Stimulated activated CD4-positive, alpha-beta T cell treated with anti-CD3 and anti-CD28 coated beads, Interleukin-12 subunit alpha, Interleukin-12 subunit beta, amount 100 ng/mL, for 24 hours (primary cell): ENCODE data around the gene DCLRE1B.
"Not testable (repeated sequence)": the region's sequence is repeated elsewhere in the genome, so short reads cannot be mapped to it uniquely, and the experiment has no call there.

Experiments used
- DNase-seq, 2 experiments: peaks; one replicate each; pipeline ENCODE4 v3.0.0-alpha.2; 2020; ENCODE audit warnings: low read depth in 2 of 2

The DCLRE1B gene

GRCh38 chr1:113947388-113948107, 42.4 kb downstream of the DCLRE1B start:
- DNase-seq: no peak

GRCh38 chr1:113948151-113948550, 43.0 kb downstream of the DCLRE1B start:
- not testable (repeated sequence) for DNase-seq

- DNase-seq: no peak
Measured at GRCh38 chr1:113949007-113949406, 43.9 kb downstream of the DCLRE1B start.

- no peak for DNase-seq
Measured at GRCh38 chr1:113950908-113951307, 45.8 kb downstream of the DCLRE1B start.

GRCh38 chr1:113951719-113952118, 46.6 kb downstream of the DCLRE1B start:
- DNase-seq: no peak

- DNase-seq: no peak
Measured at GRCh38 chr1:113957984-113958383, 52.9 kb downstream of the DCLRE1B start.

GRCh38 chr1:113958691-113959090, 53.6 kb downstream of the DCLRE1B start:
- no peak for DNase-seq

- DNase-seq: no peak
Measured at GRCh38 chr1:113963281-113963906, 58.3 kb downstream of the DCLRE1B start.
